Measurements from ENCODE around the gene FAS.

FAS gene

DNA sequence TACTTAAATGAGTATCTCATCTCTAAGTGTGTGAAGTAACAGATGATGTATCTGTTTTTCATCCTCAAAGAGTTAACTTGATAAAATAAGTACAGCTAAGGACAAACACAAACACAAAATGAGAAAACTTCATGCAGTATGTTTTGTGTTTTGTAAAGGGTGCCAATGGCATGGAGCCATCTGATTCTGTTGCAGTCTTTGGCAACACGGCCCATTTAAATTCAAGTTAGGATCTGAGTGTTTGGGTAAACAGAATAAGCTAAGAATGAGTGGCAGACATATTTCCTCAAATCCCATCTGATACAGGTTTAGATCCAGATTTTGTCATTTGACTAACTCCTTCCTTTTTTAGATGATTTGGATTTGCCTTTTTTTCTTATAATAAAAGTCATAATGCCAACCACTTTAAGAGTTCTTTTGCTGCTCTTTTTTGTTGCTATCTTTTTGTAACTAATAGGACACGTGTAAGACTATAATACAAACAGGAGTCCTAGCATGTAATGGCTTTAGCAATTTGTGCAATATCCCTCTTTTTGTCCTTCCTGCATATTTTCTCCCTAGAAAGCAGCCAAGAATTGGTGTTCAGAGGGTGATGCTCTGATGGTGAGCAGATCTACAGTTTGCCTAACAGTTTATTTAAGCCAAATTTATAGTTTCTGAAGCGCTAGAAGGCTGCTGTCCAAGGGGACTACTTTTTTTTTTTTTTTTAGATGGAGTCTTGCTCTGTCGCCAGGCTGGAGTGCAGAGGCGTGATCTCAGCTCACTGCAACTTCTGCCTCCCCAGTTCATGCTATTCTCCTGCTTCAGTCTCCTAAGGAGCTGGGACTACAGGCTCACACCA is 19.2 kb upstream of the FAS start:
- DNase-seq (ENCODE audit: low read depth in 4 of 4, low spot score in 1 of 4): no peak

DNA sequence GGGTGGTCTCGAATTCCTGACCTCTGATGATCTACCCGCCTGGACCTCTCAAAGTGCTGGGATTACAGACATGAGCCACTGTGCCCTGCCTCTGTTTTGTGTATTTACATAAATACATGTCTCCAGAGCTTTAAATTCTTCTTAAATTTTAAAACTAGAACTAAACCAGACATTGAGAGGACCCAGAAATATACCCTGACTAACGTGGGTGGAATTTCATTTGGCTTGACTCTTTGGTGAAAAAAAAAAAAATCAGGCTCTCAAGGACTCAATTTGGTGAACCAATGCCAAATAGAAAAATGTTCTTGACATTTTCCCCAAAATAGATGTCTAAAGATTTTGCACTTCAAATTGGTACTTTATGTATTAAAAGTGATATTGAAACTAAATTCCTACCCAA is 16.6 kb upstream of the FAS start:
- DNase-seq (ENCODE audit: low read depth in 4 of 4, low spot score in 1 of 4): no peak

DNA sequence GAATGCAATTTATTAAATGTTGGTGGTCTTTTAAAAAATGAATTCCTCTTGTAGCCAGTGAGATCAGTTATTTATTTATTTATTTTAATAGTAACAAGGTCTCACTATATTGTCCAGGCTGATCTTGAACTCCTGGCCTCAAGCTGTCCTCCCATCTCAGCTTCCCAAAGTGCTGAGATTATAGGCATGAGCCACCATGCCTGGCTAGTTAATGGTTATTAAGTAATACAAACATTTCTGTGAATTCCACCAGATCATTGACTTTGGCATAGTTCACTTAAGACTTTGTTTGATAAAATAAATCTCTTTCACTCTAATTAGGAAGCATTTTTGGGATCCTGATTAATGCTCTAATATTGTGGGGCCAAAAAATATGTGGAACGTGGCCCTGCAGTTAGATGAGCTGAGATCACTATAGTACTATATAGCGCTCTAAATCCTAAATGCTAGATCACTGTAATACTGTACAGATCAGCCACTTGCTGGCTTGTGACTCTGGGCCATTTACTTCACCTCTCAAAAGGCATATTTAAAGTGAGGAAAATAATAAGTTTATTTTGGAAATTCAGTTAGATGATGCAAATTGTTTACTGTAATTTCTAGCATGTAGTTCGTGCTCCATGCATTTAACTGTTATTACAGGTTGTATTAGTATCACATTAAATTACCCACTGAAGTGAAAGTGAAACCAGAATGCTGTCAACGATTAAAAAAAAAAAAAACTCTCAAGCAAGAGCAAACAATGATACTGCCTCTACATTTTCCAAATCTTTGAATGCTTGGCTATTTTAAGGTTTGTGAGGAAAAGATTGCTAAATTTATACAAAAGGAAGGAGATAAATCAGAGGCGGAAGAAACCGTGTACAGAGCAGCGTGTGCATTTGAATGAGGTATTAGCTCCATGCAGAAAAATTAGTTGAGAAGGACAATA is 15.9 kb upstream of the FAS start:
- DNase-seq (ENCODE audit: low read depth in 4 of 4, low spot score in 1 of 4): no peak

GRCh38 chr10:88975377-88975720 is 15.2 kb upstream of the FAS start:
- DNase-seq (ENCODE audit: low read depth in 4 of 4, low spot score in 1 of 4): no peak

- no peak for DNase-seq (ENCODE audit: low read depth in 4 of 4, low spot score in 1 of 4)
These were observed 12.1 kb upstream of the FAS start for GRCh38 chr10:88978463-88978862.

GRCh38 chr10:88979153-88979562 is 11.4 kb upstream of the FAS start:
- no peak for DNase-seq (ENCODE audit: low read depth in 4 of 4, low spot score in 1 of 4)

- DNase-seq (ENCODE audit: low read depth in 4 of 4, low spot score in 1 of 4): no peak
These were observed 11.0 kb upstream of the FAS start for GRCh38 chr10:88979603-88980002.

- DNase-seq (ENCODE audit: low read depth in 4 of 4, low spot score in 1 of 4): no peak
These were observed 10.4 kb upstream of the FAS start for GRCh38 chr10:88980247-88980646.

DNA sequence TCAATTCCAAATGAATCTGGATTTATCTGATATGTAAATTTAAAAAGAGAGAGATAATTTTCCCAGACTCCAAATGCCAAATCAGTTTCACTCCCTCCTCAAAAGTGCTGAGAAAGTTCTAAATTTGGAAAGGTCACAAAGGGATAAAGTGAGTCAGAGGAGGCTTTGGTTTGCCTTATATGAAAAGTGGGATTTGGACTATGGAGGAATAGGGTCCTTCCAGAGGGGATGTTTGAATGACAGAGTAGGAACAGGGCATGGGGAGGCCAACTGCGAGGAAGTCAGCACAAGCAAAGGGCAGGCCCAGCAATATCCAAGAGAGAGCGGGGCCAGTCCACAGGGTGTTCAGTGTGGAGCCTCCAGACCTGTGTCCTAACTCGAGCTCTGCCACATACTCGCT is 9.8 kb upstream of the FAS start:
- DNase-seq (ENCODE audit: low read depth in 4 of 4, low spot score in 1 of 4): no peak

- no peak for DNase-seq (ENCODE audit: low read depth in 4 of 4, low spot score in 1 of 4)
These were observed 9.2 kb upstream of the FAS start for GRCh38 chr10:88981435-88981834.

- no peak for DNase-seq (ENCODE audit: low read depth in 4 of 4, low spot score in 1 of 4)
These were observed 8.2 kb upstream of the FAS start for GRCh38 chr10:88982366-88982765.

GRCh38 chr10:88983206-88983605 is 7.4 kb upstream of the FAS start:
- DNase-seq (ENCODE audit: low read depth in 4 of 4, low spot score in 1 of 4): no peak

GRCh38 chr10:88983939-88984338 is 6.7 kb upstream of the FAS start:
- no peak for DNase-seq (ENCODE audit: low read depth in 4 of 4, low spot score in 1 of 4)

DNA sequence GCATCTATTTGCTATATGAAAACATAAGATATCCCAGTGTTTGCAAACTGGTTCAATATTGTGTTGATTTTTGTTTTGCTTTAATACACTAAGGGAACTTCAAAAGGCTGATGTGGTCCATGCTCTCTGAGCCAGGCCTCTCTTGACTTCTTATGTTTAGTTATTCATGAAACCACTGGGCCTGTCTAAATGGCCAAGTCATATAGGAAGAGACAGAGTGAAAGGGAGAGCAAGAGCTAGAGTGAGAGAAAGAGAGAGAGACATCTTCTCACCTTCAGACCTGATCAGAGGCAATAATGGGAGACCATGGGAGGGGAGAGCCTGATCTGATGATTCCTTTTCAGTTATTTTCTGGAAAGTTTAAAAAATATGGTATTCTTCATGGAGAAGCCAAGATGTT is 6.1 kb upstream of the FAS start:
- no peak for DNase-seq (ENCODE audit: low read depth in 4 of 4, low spot score in 1 of 4)

DNA sequence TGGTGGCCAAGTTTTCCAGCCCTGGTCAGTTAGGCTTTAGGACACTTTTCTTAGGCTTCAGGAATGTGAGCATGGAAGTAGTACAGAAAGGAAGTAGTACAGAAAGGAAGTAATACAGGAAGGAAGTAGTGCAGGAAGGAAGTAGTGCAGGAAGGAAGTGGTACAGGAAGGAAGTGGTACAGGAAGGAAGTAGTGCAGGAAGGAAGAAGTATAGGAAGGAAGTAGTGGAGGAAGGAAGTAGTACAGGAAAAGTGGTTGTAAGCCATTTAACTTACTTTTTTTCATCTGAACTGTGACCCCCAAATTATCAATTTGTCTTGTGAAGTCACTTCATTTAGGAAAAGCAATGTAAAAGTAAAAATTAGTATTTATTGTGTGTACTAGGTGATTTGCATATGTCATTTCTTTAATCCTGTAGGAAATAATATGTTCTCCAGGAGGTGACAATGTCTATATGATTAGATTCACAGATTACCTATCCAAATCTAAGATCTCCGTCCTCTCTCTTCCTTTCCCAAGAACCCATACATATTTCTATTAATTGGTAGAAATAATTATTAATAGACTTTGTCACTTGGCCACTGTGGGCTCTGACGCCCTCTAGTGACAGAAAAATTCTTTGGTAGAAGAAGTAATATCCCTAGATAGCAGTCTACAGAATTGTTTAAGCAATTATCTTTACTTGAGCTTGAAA is 3.9 kb upstream of the FAS start:
- DNase-seq (ENCODE audit: low read depth in 4 of 4, low spot score in 1 of 4): no peak

DNA sequence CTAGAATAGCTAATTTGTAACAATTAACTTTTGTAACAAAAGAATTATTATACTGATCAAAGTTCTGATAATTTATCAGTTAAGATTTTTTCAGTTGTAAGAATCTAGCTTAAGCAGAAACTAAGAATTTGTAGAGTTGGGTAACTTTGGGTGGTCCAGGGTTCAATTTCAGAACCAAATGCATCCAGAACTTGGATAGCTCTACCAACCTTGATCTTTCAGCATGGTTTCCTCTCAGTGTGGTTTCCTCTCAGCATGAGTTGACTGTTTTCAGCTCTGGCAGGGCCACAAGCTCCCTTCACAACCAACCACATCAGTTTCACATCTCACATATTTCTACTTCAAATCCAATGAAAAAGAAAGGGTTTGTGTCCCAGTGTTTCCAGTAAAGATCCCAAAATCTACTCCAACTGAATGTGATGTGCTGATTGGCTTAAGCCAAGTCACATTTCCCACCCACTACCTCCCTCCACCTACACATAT is 3.3 kb upstream of the FAS start:
- no peak for DNase-seq (ENCODE audit: low read depth in 4 of 4, low spot score in 1 of 4)

GRCh38 chr10:88987840-88988239 is 2.8 kb upstream of the FAS start:
- DNase-seq (ENCODE audit: low read depth in 4 of 4, low spot score in 1 of 4): no peak

DNA sequence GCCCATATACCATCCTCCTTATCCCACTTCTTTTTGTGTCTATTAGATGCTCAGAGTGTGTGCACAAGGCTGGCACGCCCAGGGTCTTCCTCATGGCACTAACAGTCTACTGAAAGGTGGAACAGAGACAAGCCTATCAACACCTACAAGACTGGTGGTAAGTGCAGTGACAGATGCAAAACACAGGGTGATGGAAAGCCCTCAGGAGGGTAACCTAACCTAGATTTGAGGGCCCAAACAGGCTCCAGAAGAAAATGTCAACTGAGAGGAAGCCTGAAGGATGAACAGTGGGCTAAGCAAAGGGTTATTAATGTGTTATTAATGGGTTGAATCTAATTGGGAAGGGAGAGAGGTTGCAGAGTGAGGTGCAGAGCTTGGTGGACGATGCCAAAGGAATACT is 1.2 kb upstream of the FAS start:
- no peak for DNase-seq (ENCODE audit: low read depth in 4 of 4, low spot score in 1 of 4)

- DNase-seq (ENCODE audit: low read depth in 4 of 4, low spot score in 1 of 4): no peak
These were observed 694 bp upstream of the FAS start for GRCh38 chr10:88989824-88990383.

DNA sequence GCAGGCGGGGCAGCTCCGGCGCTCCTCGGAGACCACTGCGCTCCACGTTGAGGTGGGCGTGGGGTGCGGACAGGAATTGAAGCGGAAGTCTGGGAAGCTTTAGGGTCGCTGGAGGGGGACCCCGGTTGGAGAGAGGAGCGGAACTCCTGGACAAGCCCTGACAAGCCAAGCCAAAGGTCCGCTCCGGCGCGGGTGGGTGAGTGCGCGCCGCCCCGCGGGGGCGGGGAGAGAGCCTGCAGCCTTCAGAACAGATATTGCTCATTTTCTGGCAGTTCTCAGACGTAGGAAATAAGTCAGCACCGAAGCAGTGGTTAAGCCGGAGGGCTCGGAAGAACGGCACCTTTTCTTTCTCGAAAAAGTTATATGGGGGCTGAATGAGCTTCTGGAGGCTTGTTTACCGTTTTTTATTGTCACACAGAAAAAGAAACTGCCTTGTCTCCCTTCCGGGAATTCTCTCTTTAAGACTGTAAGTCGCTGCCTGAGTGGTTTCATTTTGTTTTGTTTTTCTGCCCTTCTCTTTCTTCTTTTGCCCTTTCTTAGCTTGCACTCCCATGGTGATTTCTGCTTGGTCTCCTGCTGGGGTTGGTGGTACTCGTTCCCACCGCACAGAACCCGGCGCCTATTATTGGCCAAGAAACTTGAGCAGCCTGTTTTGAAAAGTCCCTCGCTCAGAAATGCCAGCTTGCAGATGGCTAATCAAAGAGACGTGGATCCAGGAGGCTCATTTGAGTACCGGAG is 732 bp downstream of the FAS start:
- DNase-seq (ENCODE audit: low read depth in 4 of 4, low spot score in 1 of 4): peak; percentile 35 to 65 (median 50)

- DNase-seq (ENCODE audit: low read depth in 4 of 4, low spot score in 1 of 4): no peak
These were observed 1.3 kb downstream of the FAS start for GRCh38 chr10:88991899-88992320.

Data from stimulated activated CD4-positive, alpha-beta T cell treated with anti-CD3 and anti-CD28 coated beads, Interleukin-1b, Interleukin-23, amount 100 ng/mL, for 24 hours (primary cell).